Neural cell (in vitro differentiated cells): ENCODE results near the gene NIM1K. TPM values are rescaled to one million over a fixed set of nuclear protein-coding genes. Genes with fewer than 3 reads are reported as not detected.

Experiments
- H2AFZ ChIP-seq: fragments of 200-600, 300-800 bp; sonication (generic), shearing (Covaris generic); 2 replicates; pipeline ENCODE4 v1.6.0; 2014; ENCODE audit warnings: low read depth, mild to moderate bottlenecking, antibody characterized with exemption, low read length, moderate library complexity
- H3F3A ChIP-seq: fragments of 200-600 bp; shearing (Covaris generic); 2 replicates; pipeline ENCODE4 v1.6.1; 2016; ENCODE audit warnings: mild to moderate bottlenecking, moderate library complexity, mixed read lengths, antibody characterized with exemption, low read length; ENCODE audit not compliant: insufficient read depth, poor library complexity, severe bottlenecking
- H3K27ac ChIP-seq: fragments of 200-600, 300-800 bp; sonication (generic), shearing (Covaris generic); 2 replicates; pipeline ENCODE4 v1.5.1; 2014; ENCODE audit warnings: mild to moderate bottlenecking, low read length, moderate library complexity
- H3K27me3 ChIP-seq: fragments of 300-800, 200-600 bp; sonication (generic), shearing (Covaris generic); 2 replicates; pipeline ENCODE4 v1.6.0; 2014; ENCODE audit warnings: mild to moderate bottlenecking, low read depth, low read length, moderate library complexity; ENCODE audit not compliant: insufficient read depth
- H3K36me3 ChIP-seq: fragments of 300-800, 200-600 bp; sonication (generic), shearing (Covaris generic); 2 replicates; pipeline ENCODE4 v1.5.1; 2014; ENCODE audit warnings: mild to moderate bottlenecking, antibody characterized with exemption, low read length, moderate library complexity; ENCODE audit not compliant: insufficient read depth
- H3K4me2 ChIP-seq: fragments of 300-800, 200-600 bp; sonication (generic), shearing (Covaris generic); 2 replicates; pipeline ENCODE4 v1.6.0; 2014; ENCODE audit warnings: mild to moderate bottlenecking, low read length
- H3K4me3 ChIP-seq: fragments of 300-800, 200-600 bp; sonication (generic), shearing (Covaris generic); 2 replicates; pipeline ENCODE4 v1.5.1; 2014; ENCODE audit warnings: mild to moderate bottlenecking, low read length, moderate library complexity
- H3K79me2 ChIP-seq: fragments of 200-600 bp; shearing (Covaris generic); replicated peaks from 2 replicates; pipeline ENCODE4 v1.6.0; 2014; ENCODE audit warnings: mild to moderate bottlenecking, low read length, moderate library complexity; ENCODE audit not compliant: insufficient read depth
- H3K9ac ChIP-seq: fragments of 300-800, 200-600 bp; sonication (generic), shearing (Covaris generic); 2 replicates; pipeline ENCODE4 v1.6.1; 2016; ENCODE audit warnings: mild to moderate bottlenecking, low read length, mixed read lengths
- H3K9me2 ChIP-seq: fragments of 200-600 bp; shearing (Covaris generic); 2 replicates; pipeline ENCODE4 v1.6.1; 2016; ENCODE audit warnings: mild to moderate bottlenecking, low read length, mixed read lengths; ENCODE audit not compliant: insufficient read depth
- H3K9me3 ChIP-seq: fragments of 200-600, 300-800 bp; sonication (generic), shearing (Covaris generic); 2 replicates; pipeline ENCODE4 v1.6.1; 2016; ENCODE audit warnings: mild to moderate bottlenecking, mixed run types, low read length, moderate library complexity, mixed read lengths
- H4K20me1 ChIP-seq: fragments of 200-600 bp; shearing (Covaris generic); 2 replicates; pipeline ENCODE4 v1.6.1; 2016; ENCODE audit warnings: mild to moderate bottlenecking, mixed run types; ENCODE audit not compliant: insufficient read depth
- EP300 ChIP-seq: fragments of 450-650 bp; conservative IDR thresholded peaks from 2 replicates; pipeline ENCODE4 v1.6.1; 2014; ENCODE audit warnings: antibody characterized with exemption, mild to moderate bottlenecking, moderate library complexity; ENCODE audit not compliant: poor library complexity, severe bottlenecking
- EZH2 ChIP-seq: fragments of 200-600, 300-800 bp; shearing (Covaris generic), sonication (generic); IDR thresholded peaks from 2 replicates; pipeline ENCODE4 v1.6.1; 2014; ENCODE audit warnings: antibody characterized with exemption, low read length, borderline replicate concordance, mild to moderate bottlenecking; ENCODE audit not compliant: insufficient read depth, poor library complexity, severe bottlenecking
- MXI1 ChIP-seq: fragments of 450-650 bp; conservative IDR thresholded peaks from 2 replicates; pipeline ENCODE4 v1.6.1; 2014; ENCODE audit warnings: antibody characterized with exemption, mild to moderate bottlenecking; ENCODE audit not compliant: poor library complexity, severe bottlenecking
- POLR2AphosphoS5 ChIP-seq: IDR thresholded peaks from 2 replicates; pipeline ENCODE4 v1.6.1; 2012
- RAD21 ChIP-seq: fragments of 450-650 bp; conservative IDR thresholded peaks from 2 replicates; pipeline ENCODE4 v1.6.1; 2014; ENCODE audit warnings: antibody characterized with exemption, mild to moderate bottlenecking, moderate library complexity
- REST ChIP-seq: IDR thresholded peaks from 2 replicates; pipeline ENCODE4 v1.6.1; 2012; ENCODE audit warnings: borderline replicate concordance
- SMC3 ChIP-seq: fragments of 450-650 bp; conservative IDR thresholded peaks from 2 replicates; pipeline ENCODE4 v1.6.1; 2014; ENCODE audit warnings: antibody characterized with exemption, mild to moderate bottlenecking, moderate library complexity; ENCODE audit not compliant: poor library complexity
- TAF1 ChIP-seq: IDR thresholded peaks from 2 replicates; pipeline ENCODE4 v1.6.1; 2012; ENCODE audit warnings: low read depth
- polyA plus RNA-seq: library from polyadenylated mRNA; depleted of rRNA; stranded (reverse); fragments of >200 nt; gene quantifications from 2 replicates; pipeline ENCODE4 v1.2.3, GENCODE V29; 2014
- TF ChIP-seq, protein P1 (sequence below): fragments of 450-650 bp; IDR thresholded peaks from 2 replicates; pipeline ENCODE4 v1.5.1; 2014; ENCODE audit warnings: antibody characterized with exemption, mild to moderate bottlenecking, moderate library complexity; ENCODE audit not compliant: poor library complexity, severe bottlenecking

Gene NIM1K
- polyA plus RNA-seq, 1 donor from 2014 or later, result 4.4 TPM

- no peaks in the 10 kb centered on the region for H3K9me3 ChIP-seq
- H3K9ac ChIP-seq, result no peak overlapping the region
- no peaks in the 10 kb centered on the region for H3K9me2 ChIP-seq
- peaks cover 9% of the 10 kb centered on the region for H3K79me2 ChIP-seq
- no peaks in the 10 kb centered on the region for H3K36me3 ChIP-seq
- H2AFZ ChIP-seq, result no peak overlapping the region
- H3K4me3 ChIP-seq, result no peak overlapping the region
- TF ChIP-seq RAD21, result no peak
- TF ChIP-seq SMC3, result no peak
- TF ChIP-seq TAF1, result no peak
- no peak for TF ChIP-seq EZH2
- no peak for TF ChIP-seq REST
- no peak for TF ChIP-seq MXI1
- no peak for TF ChIP-seq EP300
- TF ChIP-seq, protein P1, sequence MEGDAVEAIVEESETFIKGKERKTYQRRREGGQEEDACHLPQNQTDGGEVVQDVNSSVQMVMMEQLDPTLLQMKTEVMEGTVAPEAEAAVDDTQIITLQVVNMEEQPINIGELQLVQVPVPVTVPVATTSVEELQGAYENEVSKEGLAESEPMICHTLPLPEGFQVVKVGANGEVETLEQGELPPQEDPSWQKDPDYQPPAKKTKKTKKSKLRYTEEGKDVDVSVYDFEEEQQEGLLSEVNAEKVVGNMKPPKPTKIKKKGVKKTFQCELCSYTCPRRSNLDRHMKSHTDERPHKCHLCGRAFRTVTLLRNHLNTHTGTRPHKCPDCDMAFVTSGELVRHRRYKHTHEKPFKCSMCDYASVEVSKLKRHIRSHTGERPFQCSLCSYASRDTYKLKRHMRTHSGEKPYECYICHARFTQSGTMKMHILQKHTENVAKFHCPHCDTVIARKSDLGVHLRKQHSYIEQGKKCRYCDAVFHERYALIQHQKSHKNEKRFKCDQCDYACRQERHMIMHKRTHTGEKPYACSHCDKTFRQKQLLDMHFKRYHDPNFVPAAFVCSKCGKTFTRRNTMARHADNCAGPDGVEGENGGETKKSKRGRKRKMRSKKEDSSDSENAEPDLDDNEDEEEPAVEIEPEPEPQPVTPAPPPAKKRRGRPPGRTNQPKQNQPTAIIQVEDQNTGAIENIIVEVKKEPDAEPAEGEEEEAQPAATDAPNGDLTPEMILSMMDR, result no peak
- TF ChIP-seq POLR2AphosphoS5, result no peak
- no peak overlapping the region for H3K27ac ChIP-seq
- H4K20me1 ChIP-seq, result no peaks in the 10 kb centered on the region
- H3F3A ChIP-seq, result no peaks in the 10 kb centered on the region
- H3K4me2 ChIP-seq, result no peak overlapping the region
- no peaks in the 10 kb centered on the region for H3K27me3 ChIP-seq
These were observed 39.1 kb upstream of the NIM1K start for GRCh38 chr5:43152946-43153345.

DNA sequence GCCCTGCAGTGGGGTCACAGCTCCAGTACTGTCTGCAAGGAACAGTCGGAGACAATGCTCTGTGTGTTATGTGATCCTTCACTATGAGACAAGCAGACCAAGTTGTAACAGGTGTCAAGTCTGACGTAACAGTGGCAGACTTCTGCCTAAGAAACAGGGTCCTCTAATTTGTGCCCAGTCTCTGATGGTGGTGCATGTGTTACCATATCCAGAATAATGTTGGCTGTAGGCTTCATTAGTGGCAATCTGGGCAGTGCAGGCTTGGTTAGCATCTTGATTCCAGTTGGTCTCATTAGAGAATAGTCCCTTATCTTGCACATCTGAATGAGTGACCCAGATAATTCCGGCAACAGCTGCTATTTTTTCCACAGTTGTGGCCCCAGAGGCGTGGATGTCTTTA, 37.6 kb upstream of the NIM1K start:
- H4K20me1 ChIP-seq, result no peaks in the 10 kb centered on the region

More for the DNA sequence above, 37.6 kb upstream of the NIM1K start:
- Histone ChIP-seq H3K27ac (no peak overlapping the region), H3K9ac (no peak overlapping the region), H3F3A (no peaks in the 10 kb centered on the region), H3K79me2 (peaks cover 9% of the 10 kb centered on the region), H3K4me2 (no peak overlapping the region), H3K9me3 (no peaks in the 10 kb centered on the region), H3K9me2 (no peaks in the 10 kb centered on the region), H3K27me3 (no peaks in the 10 kb centered on the region), H3K36me3 (no peaks in the 10 kb centered on the region), H2AFZ (no peak overlapping the region), H3K4me3 (no peak overlapping the region)
- TF ChIP-seq REST, result no peak
- TF ChIP-seq RAD21, result no peak
- TF ChIP-seq MXI1, result no peak
- TF ChIP-seq POLR2AphosphoS5, result no peak
- TF ChIP-seq EP300, result no peak
- no peak for TF ChIP-seq SMC3
- TF ChIP-seq, protein P1, result no peak
- no peak for TF ChIP-seq TAF1
- TF ChIP-seq EZH2, result no peak
